Measurements from ENCODE around the gene DUSP14.
"Not testable (repeated sequence)": the region's sequence is repeated elsewhere in the genome, so short reads cannot be mapped to it uniquely, and the experiment has no call there.

Gene DUSP14, protein sequence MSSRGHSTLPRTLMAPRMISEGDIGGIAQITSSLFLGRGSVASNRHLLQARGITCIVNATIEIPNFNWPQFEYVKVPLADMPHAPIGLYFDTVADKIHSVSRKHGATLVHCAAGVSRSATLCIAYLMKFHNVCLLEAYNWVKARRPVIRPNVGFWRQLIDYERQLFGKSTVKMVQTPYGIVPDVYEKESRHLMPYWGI

GRCh38 chr17:37489197-37490001 lies at the start of gene DUSP14:
Gene DUSP14, plus strand, starts transcription at chr17:37489891. Its CDS starts 22,382 bp downstream, at chr17:37512273.
- DNase-seq (ENCODE audit: low read depth, low spot score) = peak; percentile 54

GRCh38 chr17:37440424-37440823 lies 49.3 kb upstream of the DUSP14 start:
- no peak for DNase-seq (ENCODE audit: low read depth, low spot score)

GRCh38 chr17:37441369-37442014 lies 48.2 kb upstream of the DUSP14 start:
- DNase-seq (ENCODE audit: low read depth, low spot score) = not testable (repeated sequence)

DNA sequence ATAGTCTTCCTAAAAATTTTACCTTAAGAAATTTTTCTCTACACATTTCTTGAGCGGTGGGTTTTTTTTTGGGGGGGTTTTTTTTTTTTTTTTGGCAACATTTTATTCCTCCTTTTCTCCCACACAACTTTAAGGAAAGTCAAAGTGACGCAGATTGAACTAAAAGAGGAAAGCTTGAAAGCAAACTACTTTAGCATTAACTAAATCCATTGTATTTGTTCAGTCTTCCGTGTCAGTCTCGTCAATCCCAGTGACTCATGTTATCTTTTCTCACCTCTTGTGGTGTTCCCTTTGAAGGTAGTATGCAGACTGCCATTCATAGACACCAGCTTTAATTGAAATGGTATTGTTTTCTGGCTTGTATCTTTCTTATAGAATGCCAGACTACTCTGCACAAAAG lies 43.7 kb upstream of the DUSP14 start:
- no peak for DNase-seq (ENCODE audit: low read depth, low spot score)

- DNase-seq (ENCODE audit: low read depth, low spot score) = no peak
These were observed 42.0 kb upstream of the DUSP14 start for GRCh38 chr17:37447641-37448040.

DNA sequence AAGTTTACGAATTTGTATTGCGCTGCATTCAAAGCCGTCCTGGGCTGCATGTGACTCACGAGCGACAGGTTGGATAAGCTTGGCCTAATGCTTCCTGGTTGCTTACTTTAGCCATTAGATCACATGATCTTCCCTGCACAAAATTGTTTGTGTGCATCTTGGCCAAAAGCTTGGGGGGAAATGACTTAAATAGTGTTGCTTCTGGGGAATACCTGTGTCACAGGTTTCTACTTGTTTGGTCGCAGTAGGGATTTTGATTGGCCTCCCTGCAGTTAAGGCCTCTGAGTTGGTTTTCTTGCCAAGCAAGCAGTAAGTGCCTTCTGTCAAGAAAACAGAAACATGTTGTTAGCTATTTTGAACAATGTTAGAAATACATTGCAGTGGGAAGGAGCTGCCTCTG lies 39.6 kb upstream of the DUSP14 start:
- no peak for DNase-seq (ENCODE audit: low read depth, low spot score)

- DNase-seq (ENCODE audit: low read depth, low spot score) = not testable (repeated sequence)
These were observed 31.9 kb upstream of the DUSP14 start for GRCh38 chr17:37457801-37458200.

GRCh38 chr17:37458805-37459204 lies 30.9 kb upstream of the DUSP14 start:
- no peak for DNase-seq (ENCODE audit: low read depth, low spot score)

DNA sequence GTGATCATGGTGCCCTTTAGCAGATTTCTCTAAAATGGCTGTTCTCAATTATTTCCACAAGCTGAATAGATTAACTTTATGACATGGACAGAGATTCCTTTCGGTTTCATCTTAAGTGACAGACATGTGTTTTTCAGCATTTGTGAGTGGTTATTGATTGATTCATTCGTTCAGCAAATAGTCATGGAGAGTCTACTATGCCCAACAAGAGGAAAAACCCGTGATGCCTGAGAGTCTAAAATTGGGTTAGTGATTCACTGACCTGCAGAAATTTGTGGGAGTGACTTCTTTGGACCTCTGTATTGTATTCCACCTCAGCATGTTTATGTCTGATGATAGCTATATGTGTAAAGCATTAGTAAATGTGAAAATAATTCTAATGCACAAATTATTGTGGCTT lies 28.0 kb upstream of the DUSP14 start:
- DNase-seq (ENCODE audit: low read depth, low spot score) = no peak

GRCh38 chr17:37462492-37462891 lies 27.2 kb upstream of the DUSP14 start:
- no peak for DNase-seq (ENCODE audit: low read depth, low spot score)

DNA sequence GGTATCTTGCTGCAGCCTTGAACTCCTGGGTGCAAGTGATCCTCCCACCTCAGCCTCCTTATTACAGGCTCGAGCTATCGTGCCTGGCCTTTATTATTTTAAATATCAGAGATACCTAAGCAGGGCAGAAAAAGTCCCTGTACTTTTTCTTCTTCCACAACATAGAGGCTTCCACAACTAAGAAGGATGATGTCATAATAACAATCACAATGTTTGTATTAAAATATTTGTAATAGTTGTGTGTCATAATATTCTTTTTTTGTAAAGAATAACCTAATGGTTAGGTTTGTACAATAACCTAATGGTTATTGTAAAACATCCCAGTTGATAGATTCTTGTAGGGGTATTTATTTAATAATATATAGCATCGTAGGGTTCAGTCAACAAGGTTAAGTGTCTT lies 26.7 kb upstream of the DUSP14 start:
- no peak for DNase-seq (ENCODE audit: low read depth, low spot score)

DNA sequence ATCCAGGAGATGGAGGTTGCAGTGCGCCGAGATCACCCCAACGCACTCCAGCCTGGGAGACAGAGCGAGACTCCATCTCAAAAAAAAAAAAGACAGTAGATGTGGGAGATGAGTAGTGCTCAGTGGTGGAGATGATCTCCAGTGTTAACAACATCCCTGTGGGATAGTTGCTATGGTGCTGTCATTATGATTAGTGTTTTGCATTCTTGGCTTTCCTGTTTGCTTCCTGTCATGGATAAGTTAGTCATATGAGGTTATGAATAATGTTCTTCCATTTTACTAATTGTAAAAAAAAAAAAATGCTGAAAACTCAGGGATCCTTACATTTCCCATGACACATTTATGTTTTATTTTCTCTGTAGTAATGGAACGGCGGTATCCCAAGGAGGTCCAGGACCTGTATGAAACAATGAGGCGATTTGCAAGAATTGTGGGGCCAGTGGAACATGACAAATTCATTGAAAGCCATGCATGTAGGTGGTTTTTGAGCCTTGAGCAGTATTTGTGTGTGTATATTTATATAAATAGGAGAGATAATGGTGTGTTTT lies 24.5 kb upstream of the DUSP14 start:
- DNase-seq (ENCODE audit: low read depth, low spot score) = no peak

DNA sequence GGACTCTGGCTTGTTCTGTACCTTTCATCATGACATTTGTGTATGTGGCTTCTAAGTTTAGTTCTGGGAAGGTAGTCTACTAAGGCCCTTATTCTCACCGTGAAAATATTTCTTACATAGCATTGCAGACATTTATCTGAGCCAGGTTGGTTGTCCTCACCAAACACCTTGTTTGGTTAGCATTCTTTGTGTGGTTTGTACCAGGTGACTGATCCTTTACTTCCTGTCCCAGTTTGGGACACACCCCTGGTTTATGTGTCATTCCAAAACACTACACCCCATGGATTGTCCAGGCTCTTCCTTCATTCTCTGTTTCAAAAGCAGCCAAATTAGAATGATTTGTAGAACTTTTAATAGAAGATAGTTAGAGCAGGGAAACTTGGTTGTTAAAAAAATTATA lies 23.2 kb upstream of the DUSP14 start:
- DNase-seq (ENCODE audit: low read depth, low spot score) = no peak

DNA sequence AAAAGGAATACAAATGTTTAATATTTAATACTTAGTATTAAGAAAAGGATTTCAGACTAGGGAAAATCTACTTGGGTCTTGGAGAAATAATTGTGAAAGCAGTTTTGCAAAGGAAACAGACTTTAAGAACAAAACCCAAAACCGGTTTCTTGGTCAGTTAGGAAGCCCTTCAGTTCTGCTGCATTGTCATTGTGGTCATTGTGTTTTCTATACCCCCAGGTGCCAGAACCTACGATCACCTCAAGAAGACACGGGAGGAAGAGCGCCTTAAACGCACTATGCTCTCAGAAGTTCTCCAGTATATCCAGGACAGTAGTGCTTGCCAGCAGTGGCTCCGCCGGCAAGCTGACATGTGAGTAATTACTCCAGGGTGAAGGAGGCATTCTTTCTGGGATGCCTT lies 19.5 kb upstream of the DUSP14 start:
- DNase-seq (ENCODE audit: low read depth, low spot score) = no peak

- no peak for DNase-seq (ENCODE audit: low read depth, low spot score)
These were observed 13.8 kb upstream of the DUSP14 start for GRCh38 chr17:37475731-37476420.

GRCh38 chr17:37476431-37477120 lies 13.1 kb upstream of the DUSP14 start:
- DNase-seq (ENCODE audit: low read depth, low spot score) = no peak

DNA sequence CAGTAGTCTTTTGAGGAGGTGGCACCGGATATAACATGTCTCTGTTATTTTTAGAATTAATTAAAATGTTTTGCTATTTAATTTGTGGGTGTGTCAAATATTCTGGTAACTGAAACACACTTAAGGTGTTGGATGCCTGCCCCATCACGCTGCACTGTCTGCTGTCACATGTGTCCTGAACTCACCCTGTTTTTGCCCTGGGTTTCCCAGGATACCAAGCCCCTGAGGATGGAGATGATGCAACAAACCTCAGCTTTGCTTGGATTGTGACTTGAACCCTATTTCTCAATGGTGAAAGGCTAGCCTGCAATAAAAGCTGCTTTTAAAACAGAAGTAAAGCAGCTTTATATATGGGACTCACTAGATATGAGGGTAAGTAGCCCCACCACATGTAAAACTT lies 11.5 kb upstream of the DUSP14 start:
- DNase-seq (ENCODE audit: low read depth, low spot score) = no peak

GRCh38 chr17:37479025-37479424 lies 10.7 kb upstream of the DUSP14 start:
- DNase-seq (ENCODE audit: low read depth, low spot score) = no peak

- DNase-seq (ENCODE audit: low read depth, low spot score) = no peak
These were observed 9.3 kb upstream of the DUSP14 start for GRCh38 chr17:37480427-37480826.

GRCh38 chr17:37481001-37481665 lies 8.6 kb upstream of the DUSP14 start:
- DNase-seq (ENCODE audit: low read depth, low spot score) = no peak

Measured in smooth muscle cell of the brain vasculature (primary cell).